ENCODE results near the gene PLD1. TPM values are rescaled to one million over a fixed set of nuclear protein-coding genes. Genes with fewer than 3 reads are reported as not detected.

PLD1 gene
- total RNA-seq, 1 donor from 2014 or later: 6.6 TPM

- no peak for DNase-seq
Observed at GRCh38 chr3:171813897-171814460, 3.7 kb upstream of the PLD1 start.

- no peak for DNase-seq
Observed at GRCh38 chr3:171813278-171813896, 3.1 kb upstream of the PLD1 start.

- DNase-seq: no peak
Observed at GRCh38 chr3:171812811-171813210, 2.5 kb upstream of the PLD1 start.

DNA sequence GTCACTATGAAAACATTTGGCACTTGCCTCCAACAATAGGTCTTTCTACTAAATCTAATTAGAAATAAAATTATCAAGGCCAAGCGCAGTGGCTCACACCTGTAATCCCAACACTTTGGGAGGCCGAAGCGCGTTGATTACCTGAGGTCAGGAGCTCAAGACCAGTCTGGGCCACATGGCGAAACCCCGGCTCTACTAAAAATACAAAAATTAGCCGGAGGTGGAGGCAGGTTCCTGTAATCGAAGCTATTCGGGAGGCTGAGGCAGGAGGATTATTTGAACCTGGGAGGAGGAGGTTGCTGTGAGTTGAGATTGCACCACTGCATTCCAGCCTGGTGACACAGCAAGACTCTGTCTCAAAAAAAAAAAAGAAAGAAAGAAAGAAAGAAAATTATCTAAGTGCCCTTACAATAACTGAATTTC is 1.6 kb upstream of the PLD1 start:
- DNase-seq: no peak

- DNase-seq: no peak
Observed at GRCh38 chr3:171811295-171811912, 1.1 kb upstream of the PLD1 start.

DNA sequence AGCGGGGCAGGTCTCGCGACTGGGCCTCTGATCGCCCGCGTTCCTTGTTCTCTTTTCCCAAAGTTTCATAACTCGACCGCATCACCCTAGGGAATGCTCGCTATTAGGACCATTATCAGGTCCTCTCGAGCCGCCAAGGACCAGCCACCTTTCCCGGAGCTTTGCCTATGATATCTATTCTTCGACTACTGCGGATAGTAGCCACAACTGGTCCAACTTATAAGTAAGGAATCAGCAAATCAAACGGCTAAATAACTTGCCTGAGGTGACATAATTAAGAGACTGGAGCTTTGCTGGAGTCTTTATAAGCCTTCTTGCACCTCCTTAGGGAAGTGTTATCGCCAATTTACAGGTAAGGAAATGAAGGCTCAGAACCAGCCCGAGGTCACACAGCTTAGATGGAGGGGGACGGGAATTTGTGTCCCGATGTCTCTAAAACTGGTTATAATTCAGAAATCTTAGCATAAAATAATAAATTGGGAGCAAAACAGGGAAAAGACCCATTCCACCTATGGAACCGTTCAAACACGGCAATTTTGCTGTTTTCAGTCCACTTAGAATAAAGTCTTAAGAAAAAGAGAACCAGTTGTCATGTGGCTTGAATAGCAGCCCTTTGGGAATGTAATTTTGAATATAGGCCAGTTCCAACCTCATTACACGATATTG is 479 bp upstream of the PLD1 start:
- no peak for DNase-seq

DNA sequence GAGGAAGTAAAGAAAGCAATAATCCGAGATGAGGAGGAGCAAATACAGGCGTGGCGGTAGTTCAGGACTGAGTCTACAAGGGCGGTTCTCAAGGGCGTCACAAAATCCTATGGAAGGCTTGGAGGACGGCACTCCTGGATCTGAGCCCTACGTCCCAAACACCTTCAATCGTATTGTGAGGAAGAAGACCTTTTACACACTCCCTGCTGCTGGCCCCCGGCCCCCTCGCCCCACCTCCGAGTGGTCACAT is 747 bp downstream of the PLD1 start:
- no peak for DNase-seq

GRCh38 chr3:171807806-171808205 is 2.5 kb downstream of the PLD1 start:
- DNase-seq: no peak

- no peak for DNase-seq
Observed at GRCh38 chr3:171807129-171807675, 3.1 kb downstream of the PLD1 start.

- no peak for DNase-seq
Observed at GRCh38 chr3:171806200-171807128, 3.8 kb downstream of the PLD1 start.

DNA sequence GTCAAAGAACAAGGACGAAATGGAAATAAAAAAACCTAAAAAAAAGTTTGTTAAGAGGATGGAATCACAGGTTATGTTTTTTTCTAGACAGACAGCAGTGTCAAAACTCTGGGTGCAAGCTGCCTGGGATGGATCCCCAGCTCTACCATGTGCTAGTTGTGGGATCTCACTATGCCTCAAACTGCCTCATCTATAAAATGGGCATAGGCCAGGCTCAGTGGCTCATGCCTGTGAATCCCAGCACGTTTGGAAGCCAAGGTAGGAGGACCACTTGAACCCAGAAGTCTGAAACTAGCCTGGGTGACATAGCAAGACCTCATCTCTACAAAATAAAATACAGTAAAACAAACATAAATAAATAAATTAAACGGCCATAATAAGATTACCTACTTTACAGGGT is 4.6 kb downstream of the PLD1 start:
- no peak for DNase-seq

DNA sequence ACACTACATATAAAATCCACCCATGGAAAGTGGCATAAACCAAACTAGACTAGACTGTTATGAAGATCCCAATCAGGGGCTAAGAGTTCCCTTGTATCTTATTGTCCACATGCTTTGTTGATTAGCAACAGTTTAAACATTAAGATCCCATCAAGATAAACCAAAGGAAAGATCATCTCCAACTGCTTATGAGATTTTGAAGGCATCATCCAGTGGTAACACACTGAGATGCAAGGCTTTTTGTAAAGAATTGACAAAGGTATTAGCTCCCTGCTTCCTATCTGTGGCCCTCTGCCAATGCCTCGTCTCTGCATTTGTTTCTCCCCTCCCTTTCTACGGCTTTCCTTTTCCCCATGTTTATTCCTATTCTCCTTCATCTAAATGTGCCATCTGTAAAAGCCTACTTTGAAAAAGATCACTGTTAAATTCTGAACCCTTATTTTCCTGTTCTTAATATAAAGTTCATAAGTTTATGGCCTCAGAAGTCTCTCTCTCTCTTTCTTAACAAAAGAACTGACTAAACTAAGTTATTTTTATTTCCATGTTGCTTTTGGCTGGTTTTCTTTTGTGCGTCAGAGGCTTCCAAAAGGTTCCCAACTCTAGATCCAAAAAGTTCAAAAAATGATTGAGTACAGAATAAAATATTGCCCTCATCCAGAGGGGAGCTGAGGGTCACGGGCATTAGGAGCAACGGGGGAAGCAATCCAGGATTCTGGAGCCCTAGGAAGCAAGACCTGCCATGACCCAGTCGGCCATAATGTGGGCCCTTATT is 5.5 kb downstream of the PLD1 start:
- no peak for DNase-seq

DNA sequence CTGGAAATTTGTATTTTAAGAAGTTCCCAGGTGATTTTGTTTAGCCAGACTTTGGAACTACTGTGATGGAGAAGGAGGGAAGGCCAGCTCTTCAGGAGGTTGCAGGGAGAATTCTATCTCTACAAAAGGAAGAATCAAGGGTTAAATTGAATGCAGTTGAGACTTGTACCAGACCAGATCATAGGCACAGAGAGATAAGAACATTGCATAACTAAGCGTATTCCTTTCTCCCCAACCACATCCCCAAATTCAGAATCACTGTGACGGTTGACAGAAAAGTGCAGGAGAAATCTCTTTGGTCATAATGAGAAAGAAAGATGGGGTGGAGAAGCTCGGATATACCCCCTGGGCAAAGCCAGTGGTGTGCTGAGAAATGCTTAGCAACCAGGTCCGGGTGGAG is 7.2 kb downstream of the PLD1 start:
- DNase-seq: no peak

DNA sequence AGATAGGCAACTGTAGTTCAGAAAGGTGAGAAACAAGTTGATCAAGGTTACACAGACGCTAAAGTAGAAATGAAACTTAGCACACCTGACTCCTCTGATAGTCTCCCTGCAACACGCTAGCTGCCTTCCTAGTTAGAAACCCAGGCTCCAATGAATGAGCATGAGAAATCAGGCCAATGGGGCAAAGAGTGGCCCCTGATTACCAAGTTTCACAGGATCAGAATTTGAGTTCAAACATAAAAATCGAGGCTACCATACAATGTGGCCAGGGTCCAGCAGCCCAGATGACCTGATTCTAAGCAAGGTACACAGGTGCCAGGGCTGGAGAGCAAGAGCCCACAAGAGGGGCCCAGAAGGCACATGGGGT is 7.7 kb downstream of the PLD1 start:
- DNase-seq: no peak

DNA sequence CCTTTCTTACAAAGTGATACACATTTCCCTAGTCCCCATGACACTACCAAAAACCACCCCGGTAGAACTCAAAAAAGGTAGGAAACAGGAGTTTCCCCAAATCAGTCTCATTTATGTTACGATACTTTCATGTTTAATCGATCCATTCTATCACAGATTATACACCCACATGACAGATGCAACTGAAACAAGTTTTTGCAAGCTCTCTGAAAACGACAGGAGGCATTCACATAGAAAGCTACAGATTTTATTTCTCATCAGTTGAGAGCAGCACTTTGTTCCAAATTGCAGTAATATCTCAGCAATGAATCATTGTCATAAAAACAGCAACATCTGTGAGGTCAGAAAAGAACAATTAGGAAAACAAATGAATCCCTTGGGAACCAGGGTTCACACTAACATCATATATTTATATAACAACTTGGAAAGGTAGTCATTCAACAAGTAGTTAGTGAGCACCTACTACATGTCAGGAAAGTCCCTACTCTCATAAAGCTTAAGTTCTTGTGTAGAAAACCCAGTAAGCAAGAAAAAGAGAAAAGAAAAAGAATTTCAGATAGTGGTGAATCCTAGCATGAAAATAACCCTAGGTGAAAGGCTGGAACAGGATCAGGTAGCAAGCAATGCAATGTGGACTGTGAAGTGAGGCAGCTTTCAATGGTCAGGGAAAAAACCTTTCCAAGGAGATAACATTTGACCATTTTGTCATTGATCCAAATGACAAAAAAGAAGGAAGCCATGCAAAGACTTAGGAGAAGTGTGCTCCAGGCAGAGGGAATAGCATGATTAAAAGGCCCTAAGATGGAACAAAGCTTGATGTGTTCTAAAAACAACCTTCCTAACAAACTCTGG is 8.3 kb downstream of the PLD1 start:
- DNase-seq: no peak

GRCh38 chr3:171799501-171799900 is 10.8 kb downstream of the PLD1 start:
- no peak for DNase-seq

GRCh38 chr3:171797873-171798272 is 12.4 kb downstream of the PLD1 start:
- no peak for DNase-seq

DNA sequence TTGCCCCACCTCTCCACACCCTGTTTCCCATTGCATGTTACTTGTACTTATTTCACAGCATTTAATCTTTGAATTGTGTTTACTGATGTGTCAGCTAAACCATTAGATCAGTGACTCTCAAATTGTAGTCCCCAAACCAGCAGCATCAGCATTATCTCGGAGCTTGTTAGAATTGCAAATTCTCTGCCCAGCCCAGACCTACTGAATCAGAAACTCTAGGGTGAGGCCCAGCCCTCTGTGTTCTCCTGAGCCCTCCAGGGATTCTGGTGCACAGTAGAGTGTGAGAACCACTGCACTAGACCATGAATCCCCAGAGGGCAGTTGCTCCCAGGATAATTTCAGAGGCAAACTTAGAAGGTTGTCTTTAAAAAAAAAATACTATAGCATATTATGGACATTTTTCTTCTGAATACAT is 13.0 kb downstream of the PLD1 start:
- DNase-seq: no peak

DNA sequence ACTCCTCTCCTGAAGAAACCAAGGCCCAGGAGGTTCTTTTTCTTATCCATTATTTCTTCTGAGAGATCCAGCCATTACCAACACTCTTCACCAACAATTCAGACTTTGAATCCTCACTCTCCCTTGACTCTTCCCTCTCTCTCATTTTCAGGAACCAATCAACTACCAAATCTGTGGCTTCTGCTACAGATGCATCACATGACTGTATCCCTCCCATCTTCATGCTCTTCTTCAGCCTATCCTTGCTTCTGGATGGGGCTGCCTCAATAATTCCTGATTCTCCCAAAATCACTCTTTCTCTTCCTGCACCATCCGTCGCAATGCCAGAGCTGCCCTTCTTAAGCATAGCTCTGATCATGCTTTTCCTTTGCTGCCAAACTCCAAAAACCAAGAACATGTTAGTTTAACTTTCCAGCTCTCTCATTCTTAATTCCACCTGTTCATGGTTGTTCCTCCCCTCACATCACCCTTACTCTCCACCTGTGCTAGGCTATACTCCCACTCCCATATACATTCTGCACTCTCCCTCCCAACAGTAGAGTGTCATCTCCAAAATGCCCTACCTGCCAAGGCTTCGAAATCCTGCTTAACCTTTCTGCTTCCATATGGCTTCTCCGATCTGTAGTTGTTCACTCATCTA is 13.5 kb downstream of the PLD1 start:
- DNase-seq: no peak

DNA sequence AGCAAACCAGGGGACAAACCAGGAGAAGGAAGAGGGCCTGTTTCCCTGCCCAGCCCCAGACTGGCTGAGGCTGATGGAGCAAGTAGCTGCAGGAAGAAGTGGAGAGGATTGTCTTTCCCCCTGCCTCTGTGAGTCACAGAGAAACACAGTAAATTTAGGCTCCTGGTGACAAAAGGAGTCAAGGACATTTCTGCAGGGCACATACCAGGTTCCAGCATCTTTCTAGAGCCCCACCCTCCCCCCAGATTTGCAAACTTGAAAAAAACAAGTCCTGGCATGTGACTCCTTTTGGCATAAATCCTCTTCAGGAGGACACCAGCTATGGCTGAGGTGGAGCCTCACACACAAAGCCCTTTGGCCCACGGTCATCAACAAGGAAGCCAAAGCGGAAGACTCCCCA is 17.8 kb downstream of the PLD1 start:
- no peak for DNase-seq
